WERI-Rb-1 (cell line): ENCODE data around the gene SHISA8.

Experiments used
- DNase-seq: peaks from one replicate; pipeline ENCODE4 v3.0.0-alpha.2; 2020
- H3K27ac ChIP-seq: fragments of 250-450 bp; sonication (Bioruptor Pico); 2 replicates; pipeline ENCODE4 v1.5.1; 2020; ENCODE audit warnings: mild to moderate bottlenecking, moderate library complexity
- H3K27me3 ChIP-seq: fragments of 250-450 bp; sonication (Bioruptor Pico); 2 replicates; pipeline ENCODE4 v1.5.1; 2021; ENCODE audit warnings: mild to moderate bottlenecking, low read depth, moderate library complexity; ENCODE audit not compliant: insufficient read depth, severe bottlenecking
- H3K36me3 ChIP-seq: fragments of 250-450 bp; sonication (Bioruptor Pico); 2 replicates; pipeline ENCODE4 v1.5.1; 2020; ENCODE audit warnings: mild to moderate bottlenecking, moderate library complexity
- H3K4me3 ChIP-seq: 2 replicates; pipeline ENCODE4 v1.5.1; 2011; ENCODE audit warnings: low read depth, mild to moderate bottlenecking, control low read depth, low read length
- H3K9me3 ChIP-seq: fragments of 250-450 bp; sonication (Bioruptor Pico); 2 replicates; pipeline ENCODE4 v1.5.1; 2021; ENCODE audit warnings: mild to moderate bottlenecking, moderate library complexity; ENCODE audit not compliant: severe bottlenecking
- TF ChIP-seq, protein P1 (sequence below): IDR thresholded peaks from 2 replicates; pipeline ENCODE4 v1.5.1; 2011; ENCODE audit warnings: low read depth, mild to moderate bottlenecking, control low read depth, inconsistent platforms, low read length

The SHISA8 gene

GRCh38 chr22:41913040-41913719, 1.7 kb downstream of the SHISA8 start:
- H3K4me3 ChIP-seq = no peak overlapping the region
- H3K9me3 ChIP-seq = no peaks in the 10 kb centered on the region
- H3K36me3 ChIP-seq = no peaks in the 10 kb centered on the region
- DNase-seq = no peak
- TF ChIP-seq, protein P1, sequence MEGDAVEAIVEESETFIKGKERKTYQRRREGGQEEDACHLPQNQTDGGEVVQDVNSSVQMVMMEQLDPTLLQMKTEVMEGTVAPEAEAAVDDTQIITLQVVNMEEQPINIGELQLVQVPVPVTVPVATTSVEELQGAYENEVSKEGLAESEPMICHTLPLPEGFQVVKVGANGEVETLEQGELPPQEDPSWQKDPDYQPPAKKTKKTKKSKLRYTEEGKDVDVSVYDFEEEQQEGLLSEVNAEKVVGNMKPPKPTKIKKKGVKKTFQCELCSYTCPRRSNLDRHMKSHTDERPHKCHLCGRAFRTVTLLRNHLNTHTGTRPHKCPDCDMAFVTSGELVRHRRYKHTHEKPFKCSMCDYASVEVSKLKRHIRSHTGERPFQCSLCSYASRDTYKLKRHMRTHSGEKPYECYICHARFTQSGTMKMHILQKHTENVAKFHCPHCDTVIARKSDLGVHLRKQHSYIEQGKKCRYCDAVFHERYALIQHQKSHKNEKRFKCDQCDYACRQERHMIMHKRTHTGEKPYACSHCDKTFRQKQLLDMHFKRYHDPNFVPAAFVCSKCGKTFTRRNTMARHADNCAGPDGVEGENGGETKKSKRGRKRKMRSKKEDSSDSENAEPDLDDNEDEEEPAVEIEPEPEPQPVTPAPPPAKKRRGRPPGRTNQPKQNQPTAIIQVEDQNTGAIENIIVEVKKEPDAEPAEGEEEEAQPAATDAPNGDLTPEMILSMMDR = no peak
- peaks cover 44% of the 10 kb centered on the region for H3K27me3 ChIP-seq
- no peak overlapping the region for H3K27ac ChIP-seq

- Histone ChIP-seq H3K27ac (no peak overlapping the region), H3K36me3 (peaks cover 4% of the 10 kb centered on the region), H3K9me3 (no peaks in the 10 kb centered on the region), H3K4me3 (no peak overlapping the region), H3K27me3 (peaks cover 39% of the 10 kb centered on the region)
- no peak for DNase-seq
- TF ChIP-seq, protein P1 = no peak
These were observed 2.4 kb downstream of the SHISA8 start for GRCh38 chr22:41912338-41913039.

DNA sequence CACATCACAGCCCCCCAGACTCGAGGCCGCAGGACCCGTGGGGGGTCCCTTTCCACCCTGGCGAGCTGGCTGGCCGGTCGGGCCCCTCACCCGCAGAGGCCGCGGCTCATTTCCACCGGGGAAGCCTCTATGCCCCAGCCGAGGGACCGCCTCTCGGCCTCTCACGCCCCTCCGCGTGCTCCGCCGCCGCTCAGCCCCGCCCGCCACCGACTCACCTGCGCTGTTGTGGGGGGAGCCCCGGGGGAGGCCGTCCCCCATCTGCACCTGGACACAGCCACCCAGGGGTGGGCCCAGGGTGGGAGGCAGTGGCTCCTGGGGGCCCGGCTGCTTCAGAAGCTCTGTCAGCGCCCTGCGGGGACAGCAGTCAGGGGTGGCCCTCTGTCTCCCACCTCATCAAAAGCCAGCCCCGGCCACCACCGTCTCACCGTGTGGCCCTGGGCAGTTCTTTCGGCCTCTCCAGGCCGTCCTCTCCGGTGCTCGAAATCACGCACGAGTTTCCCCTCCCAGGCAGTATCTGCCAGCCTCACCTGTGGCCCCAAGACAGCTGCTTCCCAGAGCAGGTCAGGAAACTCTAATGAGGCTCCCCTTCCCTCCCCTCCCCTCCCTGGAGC, 3.8 kb downstream of the SHISA8 start:
- Histone ChIP-seq H3K36me3 (peaks cover 8% of the 10 kb centered on the region), H3K4me3 (no peak overlapping the region), H3K27me3 (peaks cover 28% of the 10 kb centered on the region), H3K27ac (no peak overlapping the region), H3K9me3 (no peaks in the 10 kb centered on the region)
- TF ChIP-seq, protein P1 = no peak
- DNase-seq = no peak

- no peak overlapping the region for H3K27ac ChIP-seq
- TF ChIP-seq, protein P1 = no peak
- H3K27me3 ChIP-seq = peaks cover 23% of the 10 kb centered on the region
- peaks cover 16% of the 10 kb centered on the region for H3K36me3 ChIP-seq
- DNase-seq = no peak
- no peaks in the 10 kb centered on the region for H3K9me3 ChIP-seq
- H3K4me3 ChIP-seq = no peak overlapping the region
These were observed 4.5 kb downstream of the SHISA8 start for GRCh38 chr22:41910050-41911000.

GRCh38 chr22:41909310-41910049, 5.4 kb downstream of the SHISA8 start:
- Histone ChIP-seq H3K36me3 (peaks cover 24% of the 10 kb centered on the region), H3K27me3 (peaks cover 17% of the 10 kb centered on the region), H3K4me3 (no peak overlapping the region), H3K9me3 (no peaks in the 10 kb centered on the region), H3K27ac (no peak overlapping the region)
- TF ChIP-seq, protein P1 = no peak
- DNase-seq = no peak
